Endothelial cell of umbilical vein (primary cell): ENCODE data around the gene CFAP46. TPM values are rescaled to one million over a fixed set of nuclear protein-coding genes. Genes with fewer than 3 reads are reported as not detected.

Source experiments
- BruUV-seq: library from RNA; stranded (reverse); fragments of 400-500 nt; replicated peaks from 2 replicates; lab custom pipeline; 2021; lab: Mats Ljungman, UMichigan
- CTCF ChIA-PET: fragments of 300-600, 350-600 bp; sonication (Branson Sonifier 250); formaldehyde crosslinking; loops from one replicate; lab custom pipeline; 2021; ENCODE audit warnings: antibody characterized with exemption, inconsistent platforms; lab: Charles Lee
- POLR2A ChIA-PET: fragments of 300-600, 350-600 bp; sonication (Branson Sonifier 250); formaldehyde crosslinking; loops from one replicate; lab custom pipeline; 2021; ENCODE audit warnings: antibody characterized with exemption, inconsistent platforms; lab: Charles Lee
- DNase-seq: peaks from one replicate; pipeline ENCODE4 v3.0.0-alpha.2; 2011; ENCODE audit warnings: low read depth, low spot score
- FAIRE-seq: peaks from 2 replicates; lab custom pipeline; 2011; peaks lifted over from hg19 to GRCh38; lab: Jason Lieb, UNC
- H2AFZ ChIP-seq: 2 replicates; pipeline ENCODE4 v1.6.0; 2012; ENCODE audit warnings: low read depth, low read length, control low read depth, inconsistent platforms
- H3K27ac ChIP-seq: 2 replicates; pipeline ENCODE4 v1.5.1; 2011; ENCODE audit warnings: low read depth, mild to moderate bottlenecking, control low read depth, low read length, moderate library complexity; ENCODE audit not compliant: insufficient read depth
- H3K27me3 ChIP-seq, 2 experiments: 2 replicates each; pipeline versions ENCODE4 v1.6.0 to v1.6.1; 2011; ENCODE audit warnings: low read length in 2 of 2, mixed read lengths in 1 of 2; ENCODE audit not compliant: control insufficient read depth in 2 of 2, insufficient read depth in 2 of 2
- H3K36me3 ChIP-seq, 2 experiments: 2 replicates in 1 of 2; 3 replicates in 1 of 2; pipeline ENCODE4 v1.5.1; 2011; ENCODE audit warnings: low read length in 2 of 2, mild to moderate bottlenecking in 1 of 2, moderate library complexity in 1 of 2; ENCODE audit not compliant: control insufficient read depth in 2 of 2, insufficient read depth in 2 of 2; ENCODE audit errors: extremely low read depth in 1 of 2
- H3K4me1 ChIP-seq: 3 replicates; pipeline ENCODE4 v1.5.1; 2011; ENCODE audit warnings: mild to moderate bottlenecking, low read length; ENCODE audit not compliant: control insufficient read depth, insufficient read depth; ENCODE audit errors: extremely low read depth
- H3K4me2 ChIP-seq: 2 replicates; pipeline ENCODE4 v1.6.1; 2011; ENCODE audit warnings: low read length, control low read depth, mixed read lengths; ENCODE audit not compliant: insufficient read depth
- H3K4me3 ChIP-seq, 3 experiments: fragments of 200-600 bp in 1 of 3; sonication (generic), shearing (Covaris generic) in 1 of 3; replicated peaks in 1 of 3; 2 replicates each; pipeline ENCODE4 v1.5.1; 2011 to 2016; ENCODE audit warnings: control low read depth in 3 of 3, low read length in 3 of 3, mild to moderate bottlenecking in 2 of 3, inconsistent platforms in 1 of 3, low read depth in 1 of 3, moderate library complexity in 1 of 3; ENCODE audit not compliant: insufficient read depth in 1 of 3
- H3K79me2 ChIP-seq: 2 replicates; pipeline ENCODE4 v1.6.0; 2012; ENCODE audit warnings: low read length, inconsistent platforms; ENCODE audit not compliant: control insufficient read depth, insufficient read depth
- H3K9ac ChIP-seq: replicated peaks from 2 replicates; pipeline ENCODE3; 2011; ENCODE audit warnings: low read length, control low read depth; ENCODE audit not compliant: insufficient read depth; ENCODE audit errors: extremely low read depth
- H3K9me1 ChIP-seq: replicated peaks from 3 replicates; pipeline ENCODE4 v1.6.0; 2011; ENCODE audit warnings: mild to moderate bottlenecking, low read length; ENCODE audit not compliant: control insufficient read depth, insufficient read depth; ENCODE audit errors: extremely low read depth
- H3K9me3 ChIP-seq: replicated peaks from 2 replicates; pipeline ENCODE4 v1.5.1; 2012; ENCODE audit warnings: low read length, inconsistent platforms; ENCODE audit not compliant: control insufficient read depth, insufficient read depth
- H4K20me1 ChIP-seq: replicated peaks from 2 replicates; pipeline ENCODE3; 2011; ENCODE audit warnings: mild to moderate bottlenecking, low read length; ENCODE audit not compliant: control insufficient read depth, insufficient read depth; ENCODE audit errors: extremely low read depth
- CTCF ChIP-seq, 2 donors: IDR thresholded peaks; 1 replicate in 1 of 2; 2 replicates in 1 of 2; pipeline ENCODE4 v1.5.1; 2011; ENCODE audit warnings: low read length in 2 of 2, mild to moderate bottlenecking in 2 of 2, moderate library complexity in 2 of 2, control low read depth in 1 of 2, inconsistent platforms in 1 of 2, low read depth in 1 of 2; ENCODE audit not compliant: insufficient read depth in 1 of 2; ENCODE audit errors: extremely low read depth in 1 of 2
- EZH2 ChIP-seq: IDR thresholded peaks from 2 replicates; pipeline ENCODE4 v1.6.1; 2012; ENCODE audit warnings: borderline replicate concordance, low read depth, mild to moderate bottlenecking, moderate library complexity, low read length, inconsistent platforms; ENCODE audit not compliant: severe bottlenecking
- FOS ChIP-seq: IDR thresholded peaks from 2 replicates; pipeline ENCODE4 v1.6.1; 2011; ENCODE audit warnings: mild to moderate bottlenecking, low read length, moderate library complexity, borderline replicate concordance; ENCODE audit not compliant: insufficient read depth
- GATA2 ChIP-seq: IDR thresholded peaks from 2 replicates; pipeline ENCODE4 v1.7.0; 2011; ENCODE audit warnings: low read depth, mild to moderate bottlenecking, moderate library complexity, mixed read lengths, low read length; ENCODE audit not compliant: insufficient read length, insufficient read depth
- JUN ChIP-seq: IDR thresholded peaks from 2 replicates; pipeline ENCODE4 v1.6.1; 2011; ENCODE audit warnings: borderline replicate concordance, low read depth; ENCODE audit not compliant: insufficient read length, insufficient read depth
- MAX ChIP-seq: IDR thresholded peaks from 2 replicates; pipeline ENCODE4 v1.6.1; 2011; ENCODE audit not compliant: insufficient read depth, insufficient read length
- MYC ChIP-seq: IDR thresholded peaks from one replicate; pipeline ENCODE4 v1.6.1; 2011; ENCODE audit warnings: mild to moderate bottlenecking, low read depth, low read length
- POLR2A ChIP-seq: IDR thresholded peaks from 2 replicates; pipeline ENCODE4 v1.6.1; 2012; ENCODE audit warnings: low read depth, mild to moderate bottlenecking, control low read depth, low read length
- POLR2AphosphoS5 ChIP-seq: IDR thresholded peaks from 2 replicates; pipeline ENCODE4 v1.6.1; 2012; ENCODE audit warnings: low read depth, mild to moderate bottlenecking, control low read depth, low read length, moderate library complexity; ENCODE audit not compliant: insufficient read depth
- dilution Hi-C: fragments of 300-500 bp; cut with MboI; formaldehyde crosslinking; loops from one replicate; pipeline ENCODE4 v1.15.0; 2019; ENCODE audit warnings: low sequenced_read_pairs; ENCODE audit not compliant: extremely low pct_ligation_motif_present
- intact Hi-C: fragments of 100-400 bp; cut with micrococcal nuclease; formaldehyde crosslinking; loops from one replicate; pipeline ENCODE4 v1.10.0; 2022
- polyA plus RNA-seq, 4 experiments: library from polyadenylated mRNA; depleted of rRNA in 3 of 4; stranded (reverse) in 3 of 4; unstranded in 1 of 4; fragments of >200 nt; gene quantifications; 2 replicates each; pipeline versions ENCODE4 v1.2.1 to v1.2.3, GENCODE V29; 2011 to 2012; ENCODE audit warnings: missing spikeins in 1 of 4
- total RNA-seq: library from RNA; stranded (reverse); gene quantifications from 2 replicates; pipeline ENCODE4 v1.2.3, GENCODE V29; 2021

CFAP46 gene
- total and polyA plus RNA-seq, 2 donors (not counting 3 experiments of a cell fraction or from before 2014, with no cell fraction given) = 0.75 to 0.98 TPM

GRCh38 chr10:132855889-132856288 lies 86.5 kb downstream of the CFAP46 start:
- no peak overlapping the region for H3K4me3 ChIP-seq
- ChIA-PET POLR2A (no interaction called here), CTCF (no interaction called here)
- no peak overlapping the region for H2AFZ ChIP-seq
- H3K9ac ChIP-seq = no peak overlapping the region
- H4K20me1 ChIP-seq = no peaks in the 10 kb centered on the region
- H3K4me2 ChIP-seq = no peak overlapping the region
- no peaks in the 10 kb centered on the region for H3K4me1 ChIP-seq
- no peaks in the 10 kb centered on the region for H3K36me3 ChIP-seq
- dilution Hi-C loops = no loop called here
- no peaks in the 10 kb centered on the region for H3K9me1 ChIP-seq
- intact Hi-C loops = no loop called here
- no peaks in the 10 kb centered on the region for H3K9me3 ChIP-seq
- FAIRE-seq = no peak
- BruUV-seq = no TSS peak
- TF ChIP-seq CTCF (IDR thresholded peaks at IDR 0.05; ENCODE audit: extremely low read depth in 1 of 2, insufficient read depth in 1 of 2, low read depth in 1 of 2, low read length in 2 of 2) (no peak), FOS (no peak), MYC (no peak), POLR2A (no peak), POLR2AphosphoS5 (no peak), GATA2 (no peak), MAX (no peak), EZH2 (no peak), JUN (no peak)
- H3K79me2 ChIP-seq = no peaks in the 10 kb centered on the region
- no peak overlapping the region for H3K27ac ChIP-seq
- DNase-seq = no peak
- H3K27me3 ChIP-seq = peaks cover 0 to 2% of the 10 kb centered on the region in 2 experiments
